Activated gamma-delta T cell treated with Interleukin-2 at 50 U/mL for 16 hours (primary cell): Measurements from ENCODE around the gene SMPD1.

Source experiments
- DNase-seq: peaks from one replicate; pipeline ENCODE4 v3.0.0-alpha.2; 2020

Gene SMPD1

GRCh38 chr11:6389905-6390717 lies at the start of gene SMPD1:
Gene SMPD1 (plus strand): TSS chr11:6390474. CDS start chr11:6390599, 125 bp downstream.
- DNase-seq: peak; percentile 90

GRCh38 chr11:6345366-6345765 lies 44.9 kb upstream of the SMPD1 start:
- DNase-seq: no peak

GRCh38 chr11:6350043-6350442 lies 40.2 kb upstream of the SMPD1 start:
- DNase-seq: no peak

GRCh38 chr11:6350486-6350885 lies 39.8 kb upstream of the SMPD1 start:
- no peak for DNase-seq

GRCh38 chr11:6351782-6352382 lies 38.4 kb upstream of the SMPD1 start:
- no peak for DNase-seq

- peak; percentile 43 for DNase-seq
Observed at GRCh38 chr11:6353367-6353987, 36.8 kb upstream of the SMPD1 start.

GRCh38 chr11:6354651-6355485 lies 35.4 kb upstream of the SMPD1 start:
- DNase-seq: no peak

GRCh38 chr11:6356503-6357055 lies 33.7 kb upstream of the SMPD1 start:
- DNase-seq: no peak

- DNase-seq: no peak
Observed at GRCh38 chr11:6357222-6357621, 33.1 kb upstream of the SMPD1 start.

GRCh38 chr11:6360183-6360582 lies 30.1 kb upstream of the SMPD1 start:
- no peak for DNase-seq

- DNase-seq: no peak
Observed at GRCh38 chr11:6362185-6362872, 27.9 kb upstream of the SMPD1 start.

- peak; percentile 56 for DNase-seq
Observed at GRCh38 chr11:6362873-6363678, 27.2 kb upstream of the SMPD1 start.

GRCh38 chr11:6365659-6366058 lies 24.6 kb upstream of the SMPD1 start:
- no peak for DNase-seq

GRCh38 chr11:6371825-6372224 lies 18.4 kb upstream of the SMPD1 start:
- DNase-seq: no peak

GRCh38 chr11:6377902-6378639 lies 12.2 kb upstream of the SMPD1 start:
- DNase-seq: no peak

- DNase-seq: no peak
Observed at GRCh38 chr11:6378640-6378989, 11.7 kb upstream of the SMPD1 start.

- DNase-seq: no peak
Observed at GRCh38 chr11:6385046-6385777, 5.1 kb upstream of the SMPD1 start.

GRCh38 chr11:6387811-6388599 lies 2.3 kb upstream of the SMPD1 start:
- DNase-seq: no peak

GRCh38 chr11:6388748-6389147 lies 1.5 kb upstream of the SMPD1 start:
- no peak for DNase-seq
